OCI-LY3 (cell line): ENCODE data around the gene PLCE1.

Experiments
- CTCF ChIP-seq: fragments of 200-600, 300-600 bp; sonication (generic); IDR thresholded peaks from 2 replicates; pipeline ENCODE4 v1.5.1; 2014; ENCODE audit warnings: antibody characterized with exemption, low read length, low read depth
- EZH2phosphoT487 ChIP-seq: fragments of 200-600 bp; shearing (Covaris generic); IDR thresholded peaks from 2 replicates; pipeline ENCODE4 v1.6.1; 2018; ENCODE audit warnings: antibody characterized with exemption, mixed run types, low read depth

- TF ChIP-seq CTCF (no peak), EZH2phosphoT487 (no peak)
Observed at GRCh38 chr10:93993414-93993781, 333 bp upstream of the PLCE1 start.
